ENCODE measurements around the gene ARHGEF10L. TPM values are rescaled to one million over a fixed set of nuclear protein-coding genes. Genes with fewer than 3 reads are reported as not detected.

ARHGEF10L gene
- total RNA-seq, 1 donor from 2014 or later: 24.0 TPM

- Mint-ChIP-seq H3K27ac (ENCODE audit: unreplicated experiment) (no peak overlapping the region), H3K4me3 (ENCODE audit: unreplicated experiment) (no peak overlapping the region), H3K9me3 (ENCODE audit: unreplicated experiment) (no peaks in the 10 kb centered on the region), H3K4me1 (ENCODE audit: unreplicated experiment) (peaks cover 2% of the 10 kb centered on the region), H3K27me3 (ENCODE audit: unreplicated experiment) (no peaks in the 10 kb centered on the region), H3K36me3 (ENCODE audit: unreplicated experiment) (peaks cover 3% of the 10 kb centered on the region)
- no peak for TF ChIP-seq CTCF (IDR thresholded peaks at IDR 0.05)
- DNase-seq (ENCODE audit: extremely low spot score, unreplicated experiment): no peak
These were observed 140.4 kb downstream of the ARHGEF10L start for GRCh38 chr1:17679856-17680255.

GRCh38 chr1:17680308-17680707, 140.8 kb downstream of the ARHGEF10L start:
- no peak overlapping the region for H3K27ac Mint-ChIP-seq (ENCODE audit: unreplicated experiment)

GRCh38 chr1:17682400-17682799, 142.9 kb downstream of the ARHGEF10L start:
- Mint-ChIP-seq H3K4me3 (ENCODE audit: unreplicated experiment) (no peak overlapping the region), H3K36me3 (ENCODE audit: unreplicated experiment) (peaks cover 7% of the 10 kb centered on the region), H3K9me3 (ENCODE audit: unreplicated experiment) (no peaks in the 10 kb centered on the region), H3K27ac (ENCODE audit: unreplicated experiment) (no peak overlapping the region), H3K27me3 (ENCODE audit: unreplicated experiment) (no peaks in the 10 kb centered on the region), H3K4me1 (ENCODE audit: unreplicated experiment) (no peaks in the 10 kb centered on the region)
- DNase-seq (ENCODE audit: extremely low spot score, unreplicated experiment): no peak
- no peak for TF ChIP-seq CTCF (IDR thresholded peaks at IDR 0.05)

More at GRCh38 chr1:17680308-17680707, 140.8 kb downstream of the ARHGEF10L start:
- peaks cover 2% of the 10 kb centered on the region for H3K4me1 Mint-ChIP-seq (ENCODE audit: unreplicated experiment)
- no peaks in the 10 kb centered on the region for H3K27me3 Mint-ChIP-seq (ENCODE audit: unreplicated experiment)
- H3K36me3 Mint-ChIP-seq (ENCODE audit: unreplicated experiment): peaks cover 3% of the 10 kb centered on the region
- H3K9me3 Mint-ChIP-seq (ENCODE audit: unreplicated experiment): no peaks in the 10 kb centered on the region
- no peak for TF ChIP-seq CTCF (IDR thresholded peaks at IDR 0.05)
- no peak for DNase-seq (ENCODE audit: extremely low spot score, unreplicated experiment)
- no peak overlapping the region for H3K4me3 Mint-ChIP-seq (ENCODE audit: unreplicated experiment)

DNA sequence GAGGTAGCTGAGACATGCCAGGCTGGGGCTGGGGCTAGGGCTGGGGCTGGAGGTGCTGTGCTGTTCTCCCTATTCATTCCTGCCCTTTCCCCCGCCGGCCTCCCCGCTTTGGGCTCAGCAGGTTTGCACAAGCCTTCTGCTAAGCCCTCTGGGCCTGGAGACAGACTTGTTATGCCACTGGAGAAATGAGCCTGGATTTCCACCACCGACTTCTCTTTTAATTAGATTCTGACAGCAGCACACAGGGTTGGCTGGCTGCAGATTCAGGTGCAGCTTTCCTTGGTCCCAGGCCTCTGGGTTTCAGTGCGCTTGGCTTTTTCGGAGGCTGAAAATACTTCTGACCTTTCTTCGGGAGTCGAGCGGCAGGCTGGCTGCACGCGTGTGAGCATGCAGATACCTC, 144.1 kb downstream of the ARHGEF10L start:
- Mint-ChIP-seq H3K4me1 (ENCODE audit: unreplicated experiment) (no peaks in the 10 kb centered on the region), H3K9me3 (ENCODE audit: unreplicated experiment) (no peaks in the 10 kb centered on the region), H3K4me3 (ENCODE audit: unreplicated experiment) (no peak overlapping the region), H3K36me3 (ENCODE audit: unreplicated experiment) (peaks cover 7% of the 10 kb centered on the region), H3K27ac (ENCODE audit: unreplicated experiment) (no peak overlapping the region), H3K27me3 (ENCODE audit: unreplicated experiment) (no peaks in the 10 kb centered on the region)
- TF ChIP-seq CTCF (IDR thresholded peaks at IDR 0.05): no peak
- no peak for DNase-seq (ENCODE audit: extremely low spot score, unreplicated experiment)

DNA sequence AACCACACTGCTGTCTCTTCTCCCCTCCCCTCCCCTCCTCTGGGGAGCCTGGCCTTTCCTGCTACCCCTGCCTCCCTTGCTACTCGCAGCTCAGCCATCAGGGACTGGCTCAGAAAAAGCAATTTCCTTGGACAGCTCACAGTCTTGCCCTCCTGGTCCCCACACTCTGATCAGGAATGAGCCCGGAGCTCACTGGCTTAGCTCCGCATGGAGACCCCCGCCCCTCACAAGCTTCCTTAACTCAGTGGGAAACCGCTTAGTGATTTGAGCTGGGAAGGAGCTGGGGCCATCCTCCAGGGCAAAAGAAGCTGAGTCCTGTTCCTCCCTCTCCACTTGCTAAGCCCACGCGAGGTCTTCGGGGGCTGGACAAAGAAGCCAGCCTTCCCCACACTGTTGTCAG, 145.3 kb downstream of the ARHGEF10L start:
- Mint-ChIP-seq H3K4me1 (ENCODE audit: unreplicated experiment) (no peaks in the 10 kb centered on the region), H3K9me3 (ENCODE audit: unreplicated experiment) (no peaks in the 10 kb centered on the region), H3K27me3 (ENCODE audit: unreplicated experiment) (no peaks in the 10 kb centered on the region), H3K4me3 (ENCODE audit: unreplicated experiment) (no peak overlapping the region), H3K36me3 (ENCODE audit: unreplicated experiment) (peaks cover 9% of the 10 kb centered on the region), H3K27ac (ENCODE audit: unreplicated experiment) (no peak overlapping the region)
- TF ChIP-seq CTCF (IDR thresholded peaks at IDR 0.05): no peak
- no peak for DNase-seq (ENCODE audit: extremely low spot score, unreplicated experiment)

All from osteocyte (in vitro differentiated cells).